GM13976 (cell line): ENCODE data around the gene IMPG2.

Experiments
- DNase-seq: peaks from one replicate; pipeline ENCODE4 v3.0.0; 2012; ENCODE audit warnings: low spot score
- in situ Hi-C: fragments of 300-500 bp; cut with MboI; formaldehyde crosslinking; loops from one replicate; pipeline ENCODE4 v1.12.0; 2022; ENCODE audit warnings: low sequenced_read_pairs, mixed read lengths, inconsistent platforms; ENCODE audit not compliant: unreplicated experiment
- TF ChIP-seq, protein P1 (sequence below): IDR thresholded peaks from 2 replicates; pipeline ENCODE4 v1.5.1; 2012; ENCODE audit warnings: borderline replicate concordance, mild to moderate bottlenecking; ENCODE audit not compliant: insufficient read depth; ENCODE audit errors: extremely low read depth, missing control alignments, control extremely low read depth

IMPG2 gene

DNA sequence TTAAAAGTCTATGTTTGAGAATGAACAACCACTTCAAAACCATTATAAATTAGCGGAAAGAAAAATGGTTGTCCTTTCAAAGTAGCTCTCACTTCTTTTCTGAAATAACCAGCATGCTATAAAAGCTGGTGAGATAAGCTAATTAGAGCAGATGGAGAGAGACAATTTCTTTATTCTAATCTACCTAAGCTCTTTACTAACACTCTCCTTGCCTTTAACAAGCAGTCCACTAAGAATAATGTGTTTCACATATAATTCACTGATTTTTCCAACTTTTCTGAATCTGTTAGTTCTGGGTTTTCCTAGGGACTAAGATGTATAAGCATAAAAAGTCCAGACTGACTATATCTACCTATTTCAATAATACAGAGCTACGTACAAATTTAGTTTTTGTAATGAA is at the start of gene IMPG2:
IMPG2 (minus strand) TSS at position 101 of the 400 bp plus-strand sequence. CDS start 203 bp downstream, outside the sequence.
- no peak for DNase-seq
- in situ Hi-C loops: no loop called here
- TF ChIP-seq, protein P1, sequence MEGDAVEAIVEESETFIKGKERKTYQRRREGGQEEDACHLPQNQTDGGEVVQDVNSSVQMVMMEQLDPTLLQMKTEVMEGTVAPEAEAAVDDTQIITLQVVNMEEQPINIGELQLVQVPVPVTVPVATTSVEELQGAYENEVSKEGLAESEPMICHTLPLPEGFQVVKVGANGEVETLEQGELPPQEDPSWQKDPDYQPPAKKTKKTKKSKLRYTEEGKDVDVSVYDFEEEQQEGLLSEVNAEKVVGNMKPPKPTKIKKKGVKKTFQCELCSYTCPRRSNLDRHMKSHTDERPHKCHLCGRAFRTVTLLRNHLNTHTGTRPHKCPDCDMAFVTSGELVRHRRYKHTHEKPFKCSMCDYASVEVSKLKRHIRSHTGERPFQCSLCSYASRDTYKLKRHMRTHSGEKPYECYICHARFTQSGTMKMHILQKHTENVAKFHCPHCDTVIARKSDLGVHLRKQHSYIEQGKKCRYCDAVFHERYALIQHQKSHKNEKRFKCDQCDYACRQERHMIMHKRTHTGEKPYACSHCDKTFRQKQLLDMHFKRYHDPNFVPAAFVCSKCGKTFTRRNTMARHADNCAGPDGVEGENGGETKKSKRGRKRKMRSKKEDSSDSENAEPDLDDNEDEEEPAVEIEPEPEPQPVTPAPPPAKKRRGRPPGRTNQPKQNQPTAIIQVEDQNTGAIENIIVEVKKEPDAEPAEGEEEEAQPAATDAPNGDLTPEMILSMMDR: no peak

GRCh38 chr3:101362406-101362805 is 42.0 kb upstream of the IMPG2 start:
- TF ChIP-seq, protein P1: no peak
- DNase-seq: no peak
- in situ Hi-C loops: no loop called here

DNA sequence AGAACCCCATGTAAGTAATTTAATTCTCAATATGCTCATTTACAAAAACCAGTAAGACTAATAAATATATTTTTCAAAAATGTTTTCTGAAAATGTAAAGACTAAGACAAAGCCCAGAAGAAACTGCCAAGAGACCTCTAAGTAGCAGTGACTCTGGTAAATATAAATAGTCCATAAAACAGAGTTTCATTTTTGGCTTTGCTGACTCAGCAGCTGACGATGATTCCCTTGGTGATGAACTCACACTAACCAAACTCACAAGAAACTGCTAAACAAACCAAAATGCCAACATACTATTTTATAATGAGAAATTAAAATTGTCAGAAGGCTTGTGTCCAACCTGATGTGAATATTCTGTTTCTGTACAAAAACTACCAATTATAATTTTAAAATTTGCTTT is 31.5 kb upstream of the IMPG2 start:
- DNase-seq: no peak
- in situ Hi-C loops: no loop called here
- TF ChIP-seq, protein P1: no peak

DNA sequence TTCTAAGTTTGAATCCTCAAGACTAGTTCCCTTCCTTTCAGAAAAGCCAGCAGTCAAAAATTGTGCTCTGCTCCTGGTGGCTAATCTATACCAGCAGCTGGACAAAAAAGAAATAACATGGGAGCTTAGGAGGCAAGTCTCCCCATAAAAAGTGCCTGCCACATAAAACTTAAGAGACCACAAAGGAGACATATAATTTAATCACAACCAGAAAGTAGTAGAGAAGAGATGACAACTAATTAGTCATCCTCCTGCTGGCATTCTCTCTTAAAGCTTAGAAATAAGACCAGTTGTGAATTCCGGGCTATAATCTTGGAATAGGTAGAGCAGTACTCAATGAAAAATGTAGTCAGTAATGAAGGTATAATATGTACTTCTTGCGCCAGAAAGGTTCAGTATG is 20.2 kb upstream of the IMPG2 start:
- in situ Hi-C loops: no loop called here
- DNase-seq: no peak
- TF ChIP-seq, protein P1: no peak

- in situ Hi-C loops: no loop called here
- TF ChIP-seq, protein P1: no peak
- no peak for DNase-seq
Observed at GRCh38 chr3:101333883-101334282, 13.5 kb upstream of the IMPG2 start.

DNA sequence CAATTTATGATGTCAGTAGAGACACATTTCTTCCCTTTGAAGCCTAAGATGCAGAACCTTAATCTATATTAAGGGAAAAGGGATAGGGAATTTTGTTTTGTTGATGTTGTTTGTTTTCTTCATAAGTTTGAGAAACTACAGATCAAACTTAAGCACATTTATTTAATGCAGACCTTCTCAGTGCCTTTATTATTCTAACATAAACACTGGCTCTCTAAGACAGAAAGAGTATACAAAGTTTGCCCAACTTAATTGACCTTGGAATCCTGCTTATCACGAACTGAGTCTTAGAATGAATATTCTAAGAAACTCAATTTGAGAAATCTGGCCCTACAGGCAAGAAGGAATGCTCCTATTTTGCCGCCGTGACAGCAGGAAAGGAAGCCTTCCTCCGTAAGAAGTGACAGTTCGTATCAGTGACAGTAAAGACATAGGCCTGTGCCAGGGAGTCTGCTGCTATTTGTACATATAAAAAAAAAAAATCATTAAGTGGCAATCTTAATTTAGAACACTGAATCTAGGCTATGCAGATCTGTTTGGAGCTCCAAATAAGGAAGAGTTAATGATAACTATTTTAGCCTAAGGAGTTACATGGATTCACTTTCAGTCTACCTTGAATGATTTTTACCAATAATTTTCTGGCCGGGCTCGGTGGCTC is 8.8 kb upstream of the IMPG2 start:
- in situ Hi-C loops: no loop called here
- TF ChIP-seq, protein P1: no peak
- DNase-seq: no peak
